Naive B cell (primary cell): ENCODE measurements around the gene AGAP1. TPM values are rescaled to one million over a fixed set of nuclear protein-coding genes. Genes with fewer than 3 reads are reported as not detected.
"Not testable (repeated sequence)": the region's sequence is repeated elsewhere in the genome, so short reads cannot be mapped to it uniquely, and the experiment has no call there.

Experiments used
- ATAC-seq, 2 donors: fragments of 150-1000 bp; cut with Tn5 transposase; 2 replicates each; pipeline ENCODE4 v1.10.0; 2021; ENCODE audit warnings: low read depth in 2 of 2, mild to moderate bottlenecking in 2 of 2, moderate library complexity in 2 of 2
- DNase-seq: peaks from one replicate; pipeline ENCODE4 v3.0.0; 2022
- H3K27ac Mint-ChIP-seq, 6 donors: one replicate each; pipeline ENCODE4 v1.8.0; 2020 to 2022; ENCODE audit warnings: mild to moderate bottlenecking in 6 of 6, mixed read lengths in 6 of 6, moderate library complexity in 5 of 6, inconsistent platforms in 2 of 6
- H3K27me3 Mint-ChIP-seq, 3 donors: one replicate each; pipeline ENCODE4 v1.8.0; 2021 to 2022; ENCODE audit warnings: mixed read lengths in 3 of 3, mild to moderate bottlenecking in 1 of 3
- H3K36me3 Mint-ChIP-seq, 2 donors: one replicate each; pipeline ENCODE4 v1.8.0; 2020 to 2022; ENCODE audit warnings: mixed read lengths in 2 of 2, inconsistent platforms in 1 of 2, mild to moderate bottlenecking in 1 of 2
- H3K4me1 Mint-ChIP-seq, 3 donors: one replicate each; pipeline ENCODE4 v1.8.0; 2020 to 2022; ENCODE audit warnings: mixed read lengths in 3 of 3, inconsistent platforms in 1 of 3, mild to moderate bottlenecking in 1 of 3, moderate library complexity in 1 of 3
- H3K4me3 Mint-ChIP-seq, 8 donors: one replicate each; pipeline ENCODE4 v1.8.0; 2020 to 2022; ENCODE audit warnings: mild to moderate bottlenecking in 8 of 8, mixed read lengths in 8 of 8, moderate library complexity in 8 of 8, inconsistent platforms in 2 of 8
- H3K9me3 Mint-ChIP-seq, 7 donors: one replicate each; pipeline ENCODE4 v1.8.0; 2020 to 2022; ENCODE audit warnings: mixed read lengths in 7 of 7, mild to moderate bottlenecking in 5 of 7, inconsistent platforms in 2 of 7, moderate library complexity in 1 of 7
- polyA plus RNA-seq, 6 donors: library from polyadenylated mRNA; unstranded; fragments of 300-500 nt; fragmentation: Illumina TruSeq; gene quantifications; one replicate each; pipeline ENCODE4 v1.2.3, GENCODE V29; 2021; ENCODE audit warnings: low read depth in 6 of 6

AGAP1 gene
- polyA plus RNA-seq, 6 donors from 2014 or later, result not detected

DNA sequence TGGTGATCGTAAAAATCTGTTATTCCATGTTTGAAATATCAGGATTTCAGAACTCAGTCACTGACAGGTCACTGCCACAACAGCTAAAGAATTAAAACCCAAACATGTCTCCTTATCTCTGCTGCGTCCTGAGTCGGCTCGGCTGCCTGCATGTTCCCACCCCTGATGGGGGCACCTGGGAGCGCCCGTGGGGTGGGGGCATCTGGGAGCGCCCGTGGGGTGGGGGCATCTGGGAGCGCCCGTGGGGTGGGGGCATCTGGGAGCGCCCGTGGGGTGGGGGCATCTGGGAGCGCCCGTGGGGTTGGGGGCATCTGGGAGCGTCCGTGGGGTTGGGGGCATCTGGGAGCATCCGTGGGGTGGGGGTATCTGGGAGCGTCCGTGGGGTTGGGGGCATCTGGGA, 270.6 kb downstream of the AGAP1 start:
- DNase-seq, result not testable (repeated sequence)

DNA sequence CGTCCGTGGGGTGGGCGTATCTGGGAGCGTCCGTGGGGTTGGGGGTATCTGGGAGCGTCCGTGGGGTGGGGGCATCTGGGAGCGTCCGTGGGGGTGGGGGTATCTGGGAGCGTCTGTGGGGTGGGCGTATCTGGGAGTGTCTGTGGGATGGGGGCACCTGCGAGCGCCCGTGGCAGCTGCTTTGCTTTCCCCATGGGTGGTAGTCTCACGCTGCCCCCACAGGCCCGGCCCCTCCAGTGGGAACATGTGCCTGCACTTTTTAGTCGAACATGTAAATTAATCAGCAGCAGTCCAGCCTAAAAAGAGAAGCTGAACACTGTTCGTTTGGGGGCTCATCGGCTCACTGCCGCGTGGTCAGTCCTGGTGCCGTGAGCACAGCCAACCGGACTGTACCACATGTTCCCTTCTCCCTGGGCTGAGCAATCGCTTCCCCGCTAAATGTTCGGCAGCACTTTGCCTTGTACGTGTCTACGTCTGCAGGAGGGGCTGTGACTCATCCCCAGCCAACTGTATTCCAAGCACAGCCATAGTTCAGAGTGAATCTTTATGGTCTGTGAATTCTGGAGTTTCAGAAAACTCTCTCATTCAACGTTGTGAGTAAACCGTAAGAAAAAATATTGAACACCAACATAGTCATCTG, 271.5 kb downstream of the AGAP1 start:
- H3K27ac Mint-ChIP-seq, result no peak overlapping the region
- ATAC-seq, result no peak
- peaks cover 0 to 8% (median 5%) of the 10 kb centered on the region in 3 donors for H3K27me3 Mint-ChIP-seq

More for the DNA sequence above, 270.6 kb downstream of the AGAP1 start:
- not testable (repeated sequence) for ATAC-seq, H3K9me3 Mint-ChIP-seq, H3K27me3 Mint-ChIP-seq, H3K27ac Mint-ChIP-seq, H3K4me1 Mint-ChIP-seq, H3K36me3 Mint-ChIP-seq, H3K4me3 Mint-ChIP-seq

DNA sequence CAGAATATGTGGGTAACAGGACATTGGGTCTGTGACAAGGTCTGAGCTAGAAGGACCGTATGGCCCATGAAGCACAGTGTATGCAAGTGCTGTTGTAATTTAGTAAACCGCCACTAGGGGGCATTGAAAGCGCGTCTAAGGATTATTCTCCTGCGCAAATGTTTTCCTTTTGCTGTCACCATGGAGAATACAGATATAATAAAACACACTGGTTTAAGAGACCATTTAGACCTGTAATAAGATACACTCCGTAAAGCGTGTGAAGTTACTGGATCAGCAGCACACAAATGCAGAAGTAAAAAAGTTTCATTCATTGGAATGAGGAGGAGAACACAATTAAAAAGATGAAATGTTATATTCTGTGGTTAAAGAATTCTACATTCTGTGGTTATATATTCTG, 272.4 kb downstream of the AGAP1 start:
- no peaks in the 10 kb centered on the region for H3K36me3 Mint-ChIP-seq
- ATAC-seq (peak; percentile 28 to 59), DNase-seq (peak; percentile 17)
- no peak overlapping the region for H3K27ac Mint-ChIP-seq
- no peaks in the 10 kb centered on the region for H3K9me3 Mint-ChIP-seq
- peaks cover 0 to 4% (median 0%) of the 10 kb centered on the region in 3 donors for H3K4me1 Mint-ChIP-seq
- no peak overlapping the region for H3K4me3 Mint-ChIP-seq
- peaks cover 0 to 8% (median 5%) of the 10 kb centered on the region in 3 donors for H3K27me3 Mint-ChIP-seq

More for the DNA sequence above, 271.5 kb downstream of the AGAP1 start:
- Mint-ChIP-seq H3K9me3 (no peaks in the 10 kb centered on the region), H3K4me1 (peaks cover 0 to 4% (median 0%) of the 10 kb centered on the region in 3 donors), H3K36me3 (no peaks in the 10 kb centered on the region), H3K4me3 (no peak overlapping the region)
- DNase-seq, result no peak

DNA sequence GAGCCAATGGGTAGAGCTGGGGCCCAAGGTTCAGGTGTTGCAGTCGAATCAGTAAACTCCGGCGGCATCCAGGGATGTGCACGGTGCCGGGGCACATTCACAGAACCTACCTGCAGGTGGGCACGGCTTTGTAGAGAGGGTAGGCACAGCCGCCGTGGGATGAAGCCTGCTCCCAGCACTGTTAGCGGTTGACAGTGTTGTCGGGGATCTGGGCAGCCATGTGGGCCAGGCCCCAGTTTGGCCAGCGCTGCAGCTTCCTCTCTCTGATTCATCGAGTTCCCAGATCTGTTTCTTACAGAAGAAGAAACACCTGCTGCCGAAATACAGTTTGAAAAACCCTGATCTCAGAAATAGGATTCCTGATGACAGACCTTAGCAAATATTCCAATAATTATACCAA, 274.8 kb downstream of the AGAP1 start:
- Mint-ChIP-seq H3K36me3 (no peaks in the 10 kb centered on the region), H3K4me3 (no peak overlapping the region), H3K27me3 (peaks cover 0 to 8% (median 8%) of the 10 kb centered on the region in 3 donors), H3K9me3 (no peaks in the 10 kb centered on the region), H3K27ac (no peak overlapping the region), H3K4me1 (peaks cover 0 to 4% (median 0%) of the 10 kb centered on the region in 3 donors)
- DNase-seq, result no peak
- no peak for ATAC-seq

DNA sequence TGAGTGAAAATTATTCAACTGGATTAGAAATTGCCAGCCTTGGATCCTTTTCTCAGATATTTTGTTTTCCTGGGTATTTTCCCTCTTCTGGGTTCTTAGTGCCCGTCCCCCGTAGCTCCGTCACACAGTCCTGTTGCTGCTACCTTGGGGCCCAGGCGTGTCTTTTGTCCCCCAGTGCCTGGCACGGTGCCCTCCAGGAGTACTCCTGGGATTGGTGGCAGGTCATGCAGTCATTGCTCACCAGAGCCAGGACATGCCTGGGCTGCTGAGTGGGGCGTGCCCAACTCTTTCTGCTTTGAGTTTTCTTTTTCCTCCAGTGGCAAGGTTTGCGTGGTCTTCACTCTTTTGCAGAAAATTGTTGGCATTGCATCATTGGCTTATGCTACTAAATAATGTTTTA, 275.2 kb downstream of the AGAP1 start:
- ATAC-seq (no peak), DNase-seq (no peak)
- no peak overlapping the region for H3K4me3 Mint-ChIP-seq
- H3K36me3 Mint-ChIP-seq, result no peaks in the 10 kb centered on the region
- H3K27ac Mint-ChIP-seq, result no peak overlapping the region
- peaks cover 0 to 4% (median 0%) of the 10 kb centered on the region in 3 donors for H3K4me1 Mint-ChIP-seq
- H3K27me3 Mint-ChIP-seq, result peaks cover 0 to 8% (median 8%) of the 10 kb centered on the region in 3 donors
- H3K9me3 Mint-ChIP-seq, result no peaks in the 10 kb centered on the region

DNA sequence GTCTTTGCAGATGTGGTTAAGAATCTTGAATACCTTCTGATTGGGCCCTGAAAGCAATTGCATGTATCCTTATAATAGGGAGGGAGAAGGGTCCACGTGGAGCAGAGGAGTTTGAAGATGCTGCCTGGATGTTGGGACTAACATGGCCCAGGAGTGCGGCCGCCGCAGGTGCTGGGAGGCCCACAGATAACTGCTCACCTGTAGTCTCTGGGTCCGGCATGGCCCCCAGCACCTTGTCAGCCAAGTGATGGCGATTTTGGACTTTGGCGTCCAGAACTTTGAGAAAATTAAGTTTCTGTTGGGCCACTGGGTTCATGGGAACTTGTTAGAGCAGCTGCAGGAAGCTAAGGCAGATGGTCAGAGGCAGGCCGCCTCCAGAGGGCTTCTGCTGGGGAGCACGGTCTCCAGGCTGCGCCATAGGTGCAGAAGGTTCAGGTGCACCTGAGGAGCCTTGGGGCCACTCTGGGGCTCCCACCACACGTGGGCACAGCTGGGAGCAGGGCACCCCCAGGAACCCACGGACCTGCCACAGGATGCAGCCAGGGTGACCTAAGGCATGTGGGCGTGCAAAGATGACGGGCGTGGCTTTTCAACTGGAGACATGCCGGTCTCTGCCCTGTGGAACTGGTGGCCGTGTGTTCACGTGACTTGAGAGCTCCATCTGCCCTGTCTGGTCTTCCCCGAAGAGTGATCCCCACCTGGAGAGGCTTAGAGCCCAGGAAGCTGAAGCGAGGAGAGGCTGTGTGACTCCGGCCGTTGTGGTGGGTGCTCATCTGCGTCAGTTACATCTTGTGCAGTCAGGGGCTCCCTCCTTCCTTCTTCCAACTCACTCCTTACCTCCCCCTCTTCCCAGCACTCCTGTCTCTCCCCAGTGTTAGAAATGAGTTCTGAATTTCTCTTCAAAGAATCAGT, 277.3 kb downstream of the AGAP1 start:
- H3K9me3 Mint-ChIP-seq, result no peaks in the 10 kb centered on the region
- H3K36me3 Mint-ChIP-seq, result no peaks in the 10 kb centered on the region
- no peak overlapping the region for H3K4me3 Mint-ChIP-seq
- DNase-seq (no peak), ATAC-seq (no peak)
- no peak overlapping the region for H3K27ac Mint-ChIP-seq
- H3K27me3 Mint-ChIP-seq, result peaks cover 5 to 13% (median 12%) of the 10 kb centered on the region in 3 donors
- H3K4me1 Mint-ChIP-seq, result peaks cover 0 to 4% (median 0%) of the 10 kb centered on the region in 3 donors

DNA sequence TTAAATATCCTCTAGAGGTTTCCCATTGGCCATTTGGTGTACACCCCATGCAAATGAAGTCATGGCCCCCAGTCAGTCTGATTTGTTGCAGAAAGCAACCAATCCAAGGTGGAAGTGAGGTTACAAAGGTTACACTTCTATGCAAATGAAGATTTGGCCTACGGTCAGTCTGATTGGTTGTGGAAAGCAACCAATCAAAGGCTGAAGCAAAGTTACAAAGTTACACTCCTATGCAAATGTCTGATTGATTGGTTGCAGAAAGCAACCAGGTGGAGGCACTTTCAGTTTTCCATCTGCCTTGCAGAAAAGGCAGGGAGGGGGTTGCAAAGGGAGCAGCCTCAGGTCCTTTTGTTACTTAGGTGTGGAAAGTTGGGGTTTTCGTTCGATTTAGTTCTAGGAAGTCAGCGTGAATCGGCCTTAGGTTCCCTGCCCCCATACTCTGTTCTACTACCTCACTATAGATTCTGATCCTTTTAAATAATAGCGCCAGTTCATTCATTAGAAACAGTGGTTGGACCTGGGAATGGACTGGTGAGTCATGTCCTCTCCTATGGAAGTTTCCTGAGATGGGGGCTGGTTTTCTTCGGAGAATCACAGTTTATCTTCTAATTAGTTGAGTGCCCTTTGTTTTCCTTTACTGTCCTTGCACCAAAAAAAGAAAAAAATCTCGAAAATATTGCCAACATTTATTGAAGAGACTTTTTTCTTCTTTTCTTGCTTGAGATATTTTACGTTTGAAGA, 279.5 kb downstream of the AGAP1 start:
- H3K27ac Mint-ChIP-seq, result peak overlapping the region in 1 of 6 donors; percentile 29
- H3K27me3 Mint-ChIP-seq, result peaks cover 15 to 30% (median 17%) of the 10 kb centered on the region in 3 donors
- DNase-seq, result no peak
- H3K4me1 Mint-ChIP-seq, result no peaks in the 10 kb centered on the region
- no peaks in the 10 kb centered on the region for H3K36me3 Mint-ChIP-seq
- H3K9me3 Mint-ChIP-seq, result no peaks in the 10 kb centered on the region
- no peak overlapping the region for H3K4me3 Mint-ChIP-seq
- no peak for ATAC-seq

DNA sequence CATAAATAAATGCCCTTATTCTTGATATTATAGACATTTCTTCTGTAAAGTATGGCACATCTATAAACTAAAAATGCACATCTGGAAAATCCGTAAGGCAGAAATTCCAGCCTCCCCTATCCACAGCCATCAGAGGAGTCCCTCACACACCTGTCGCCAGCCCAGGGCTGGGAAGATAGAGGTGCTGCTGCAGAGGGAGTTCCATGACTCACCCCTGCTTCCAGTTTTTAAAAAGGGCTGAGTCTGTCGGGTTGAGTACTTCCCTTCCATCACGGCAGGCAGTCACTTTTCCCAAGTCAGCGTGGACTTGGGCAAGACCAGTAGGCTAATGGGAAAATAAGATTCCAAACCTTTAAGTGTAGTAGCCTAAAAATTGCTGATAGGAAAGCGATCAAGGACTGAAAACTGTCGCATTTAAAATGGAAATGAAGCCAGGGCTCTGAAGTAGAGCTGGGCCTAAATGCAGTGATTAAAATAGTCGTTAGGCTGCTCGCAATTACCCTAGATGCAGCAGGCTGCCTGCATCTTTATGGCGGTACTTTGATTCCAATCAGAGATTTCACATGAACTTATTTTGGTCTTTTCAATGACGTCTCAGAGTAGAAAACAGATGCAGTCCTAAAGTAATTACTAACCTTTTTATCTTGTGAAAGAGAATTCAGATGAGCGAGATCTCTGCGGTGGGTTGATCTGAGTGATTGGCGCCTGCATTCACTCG, 280.5 kb downstream of the AGAP1 start:
- H3K9me3 Mint-ChIP-seq, result no peaks in the 10 kb centered on the region
- H3K4me1 Mint-ChIP-seq, result no peaks in the 10 kb centered on the region
- H3K36me3 Mint-ChIP-seq, result no peaks in the 10 kb centered on the region
- H3K27me3 Mint-ChIP-seq, result peaks cover 17 to 38% (median 25%) of the 10 kb centered on the region in 3 donors
- ATAC-seq (no peak), DNase-seq (no peak)
- no peak overlapping the region for H3K4me3 Mint-ChIP-seq
- no peak overlapping the region for H3K27ac Mint-ChIP-seq

DNA sequence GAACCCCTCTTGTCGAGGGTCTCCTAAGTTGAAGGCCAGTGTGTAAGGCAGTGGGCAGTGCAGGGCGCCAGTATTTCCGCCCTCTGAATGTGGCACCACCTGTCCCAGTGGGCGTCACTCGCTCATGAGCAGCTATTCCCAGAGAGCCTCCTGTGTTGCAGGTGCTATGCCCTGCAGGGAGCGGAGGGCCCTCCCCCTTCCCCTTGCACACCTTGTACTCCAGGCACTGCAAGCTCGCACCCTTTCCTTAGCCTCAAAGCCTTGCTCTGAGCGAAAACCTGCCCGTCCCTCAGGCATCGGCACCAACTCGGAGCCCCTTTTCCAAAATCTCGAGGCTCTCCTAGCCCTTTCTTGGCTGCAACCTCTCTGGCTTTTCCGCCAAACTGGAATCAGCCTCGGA, 282.7 kb downstream of the AGAP1 start:
- Mint-ChIP-seq H3K27me3 (peaks cover 23 to 38% (median 25%) of the 10 kb centered on the region in 3 donors), H3K36me3 (no peaks in the 10 kb centered on the region), H3K4me1 (no peaks in the 10 kb centered on the region), H3K9me3 (no peaks in the 10 kb centered on the region), H3K4me3 (no peak overlapping the region), H3K27ac (no peak overlapping the region)
- DNase-seq (no peak), ATAC-seq (no peak)

DNA sequence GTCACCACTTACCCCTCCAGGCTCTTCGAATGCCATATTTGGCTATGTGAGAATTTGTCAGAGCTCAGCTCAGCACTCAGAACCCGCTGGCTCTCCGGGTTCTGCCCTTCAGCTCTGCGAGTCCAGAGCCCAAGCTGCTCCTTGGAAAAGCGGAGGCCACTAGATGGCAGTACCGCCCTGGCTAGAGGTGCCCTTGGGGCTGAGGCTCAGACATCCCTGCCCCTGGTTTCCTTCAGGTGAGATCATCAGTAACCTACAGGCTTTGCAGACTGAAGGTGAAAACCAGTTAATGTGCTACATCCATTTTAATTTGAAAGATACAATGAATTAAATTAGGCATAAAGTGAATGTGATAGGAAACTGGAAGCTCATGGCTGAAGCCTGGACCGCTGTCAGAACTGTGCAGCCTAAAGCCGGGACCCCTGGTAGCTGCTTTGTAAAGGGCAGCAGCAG, 285.6 kb downstream of the AGAP1 start:
- Mint-ChIP-seq H3K4me1 (no peaks in the 10 kb centered on the region), H3K27ac (no peak overlapping the region), H3K4me3 (no peak overlapping the region), H3K9me3 (no peaks in the 10 kb centered on the region), H3K27me3 (peaks cover 27 to 44% (median 34%) of the 10 kb centered on the region in 3 donors), H3K36me3 (no peaks in the 10 kb centered on the region)
- DNase-seq, result no peak
- no peak for ATAC-seq

DNA sequence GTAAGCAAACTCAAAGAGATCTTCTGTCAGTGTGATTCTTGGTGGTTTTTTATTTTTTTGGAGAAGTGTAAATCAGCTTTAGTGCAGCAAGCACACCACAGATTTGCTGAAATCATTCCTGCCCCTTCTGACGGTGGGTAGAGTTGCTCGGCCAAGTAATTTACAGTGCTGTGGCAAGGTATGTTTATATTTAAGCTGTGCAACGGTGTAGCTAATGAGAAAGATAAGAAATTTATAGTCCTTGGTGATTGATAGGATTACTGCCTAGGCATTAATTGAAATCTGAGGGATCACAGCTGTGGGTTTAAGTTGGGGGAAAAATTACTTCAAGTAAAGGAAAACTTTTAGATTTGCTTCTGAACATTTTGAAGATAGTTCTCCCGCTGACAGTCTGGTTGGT, 286.6 kb downstream of the AGAP1 start:
- no peak for DNase-seq
- Mint-ChIP-seq H3K4me3 (no peak overlapping the region), H3K27ac (no peak overlapping the region), H3K4me1 (no peaks in the 10 kb centered on the region), H3K27me3 (peaks cover 26 to 44% (median 34%) of the 10 kb centered on the region in 3 donors), H3K9me3 (no peaks in the 10 kb centered on the region), H3K36me3 (no peaks in the 10 kb centered on the region)
- no peak for ATAC-seq

DNA sequence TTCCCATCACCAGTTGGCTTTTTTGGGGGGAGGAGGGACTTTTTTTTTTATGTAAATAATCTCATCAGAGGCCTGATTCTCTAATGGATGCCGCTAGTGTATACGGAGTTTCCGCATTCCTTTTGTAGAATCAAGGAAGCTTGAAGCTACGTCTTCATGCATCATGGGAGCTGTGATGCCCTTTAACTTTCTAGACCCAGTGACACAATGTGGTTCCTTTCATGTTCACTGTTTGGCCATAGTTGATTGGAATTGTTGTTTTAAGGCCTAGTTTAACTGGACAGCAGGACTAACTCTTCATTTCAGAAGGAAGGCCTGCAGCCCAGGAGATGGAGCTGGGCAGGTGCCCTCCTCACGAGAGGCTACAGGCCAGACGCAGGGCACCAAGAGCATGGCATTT, 287.9 kb downstream of the AGAP1 start:
- Mint-ChIP-seq H3K27ac (no peak overlapping the region), H3K4me3 (no peak overlapping the region), H3K9me3 (no peaks in the 10 kb centered on the region), H3K36me3 (no peaks in the 10 kb centered on the region), H3K4me1 (no peaks in the 10 kb centered on the region), H3K27me3 (peaks cover 24 to 33% (median 26%) of the 10 kb centered on the region in 3 donors)
- no peak for DNase-seq
- no peak for ATAC-seq

DNA sequence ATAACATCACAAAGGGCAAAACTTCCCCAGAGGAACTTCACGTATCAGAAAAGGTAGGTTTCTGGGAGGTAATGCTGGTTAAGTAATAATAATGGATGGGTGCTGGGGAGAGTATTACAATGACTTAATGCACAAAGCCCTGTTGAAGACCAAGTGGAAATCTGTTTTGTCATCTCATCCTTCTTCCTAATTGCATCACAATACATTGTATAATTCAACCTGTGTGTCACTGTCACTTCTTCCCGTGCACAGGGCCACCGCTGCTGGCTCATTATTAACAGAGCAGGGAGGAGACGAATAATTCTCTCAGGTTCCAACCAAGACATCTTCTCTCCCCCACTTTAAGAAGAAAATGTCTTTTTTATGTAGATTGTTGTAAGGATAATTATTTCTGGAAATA, 290.9 kb downstream of the AGAP1 start:
- Mint-ChIP-seq H3K27me3 (peaks cover 9 to 27% (median 17%) of the 10 kb centered on the region in 3 donors), H3K4me1 (no peaks in the 10 kb centered on the region), H3K36me3 (no peaks in the 10 kb centered on the region), H3K4me3 (no peak overlapping the region), H3K27ac (no peak overlapping the region), H3K9me3 (peaks cover 0 to 4% (median 0%) of the 10 kb centered on the region in 7 donors)
- no peak for ATAC-seq
- DNase-seq, result no peak
